CD4-positive, alpha-beta T cell treated with Interleukin-6 at 100 ng/mL for 8 hours (primary cell): ENCODE measurements around the gene C11orf87.

Experiments used
- DNase-seq: peaks from one replicate; pipeline ENCODE4 v3.0.0-alpha.2; 2020; ENCODE audit warnings: mixed read lengths, low spot score

C11orf87 gene

DNA sequence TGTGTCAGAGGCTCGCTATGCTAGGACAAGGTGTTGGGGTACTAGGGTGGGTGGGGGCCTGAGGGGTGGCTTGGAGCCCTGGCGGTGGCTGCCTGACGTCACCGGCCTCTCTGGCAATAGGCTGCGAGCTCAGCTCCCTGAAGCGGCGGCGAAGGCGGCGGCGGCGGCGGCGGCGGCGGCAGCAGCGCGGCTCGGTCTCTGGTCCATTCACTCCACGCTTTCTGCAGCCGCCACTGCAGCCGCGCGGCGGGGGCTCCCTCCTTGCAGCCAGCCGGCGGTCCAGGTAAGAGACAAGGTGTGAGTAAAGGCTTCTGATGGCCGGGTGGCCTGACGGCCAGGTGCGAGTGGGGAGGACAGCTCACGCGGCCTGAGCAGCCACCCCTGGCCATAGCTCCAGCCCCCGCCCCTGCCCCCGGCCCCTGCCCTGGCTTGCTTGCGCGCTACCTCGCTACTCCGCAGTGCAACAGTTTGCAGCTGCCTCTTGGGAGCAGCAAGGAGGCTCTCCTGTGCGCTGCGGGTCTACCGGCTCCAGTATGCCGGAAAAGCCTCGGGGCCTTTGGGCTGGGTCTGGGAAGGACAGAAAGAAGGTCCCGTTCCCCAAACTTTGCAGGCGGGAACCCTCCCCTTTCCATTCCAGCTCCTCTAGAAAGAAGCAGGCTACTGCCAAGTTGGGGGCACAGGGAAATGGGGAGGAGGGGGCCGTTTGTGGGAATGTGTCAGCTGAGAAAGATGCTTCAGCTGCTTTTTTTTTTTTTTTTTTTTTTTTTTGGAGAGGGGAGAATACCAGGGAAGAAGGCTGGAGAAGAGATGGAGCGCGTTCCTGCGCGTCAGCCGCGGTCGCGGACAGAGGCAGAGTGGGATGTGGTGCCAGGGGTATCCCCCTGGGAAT lies at the start of gene C11orf87:
TSS of gene C11orf87 (plus strand) at position 210 of the 889 bp plus-strand sequence. CDS start 1,444 bp downstream, outside the sequence.
- no peak for DNase-seq

DNA sequence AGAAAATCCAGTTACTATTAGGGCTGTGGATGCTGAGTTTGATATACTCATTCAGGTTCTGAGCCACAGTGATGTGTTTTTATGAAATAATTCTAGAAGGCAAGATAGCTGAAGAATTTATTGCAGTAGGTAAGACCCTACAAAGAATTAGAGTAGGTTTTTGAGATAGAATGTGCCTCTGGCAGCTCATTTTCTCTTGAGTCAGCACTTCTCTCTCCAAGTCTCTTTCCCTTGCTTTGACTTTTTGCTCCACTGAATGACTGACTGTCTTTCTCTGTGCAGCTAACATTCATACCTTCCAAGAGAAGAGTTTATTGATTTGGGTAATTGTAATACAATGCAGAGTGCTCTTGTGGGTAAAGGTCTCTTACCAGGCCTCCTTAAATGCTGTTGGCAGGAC lies 48.0 kb upstream of the C11orf87 start:
- DNase-seq: no peak

DNA sequence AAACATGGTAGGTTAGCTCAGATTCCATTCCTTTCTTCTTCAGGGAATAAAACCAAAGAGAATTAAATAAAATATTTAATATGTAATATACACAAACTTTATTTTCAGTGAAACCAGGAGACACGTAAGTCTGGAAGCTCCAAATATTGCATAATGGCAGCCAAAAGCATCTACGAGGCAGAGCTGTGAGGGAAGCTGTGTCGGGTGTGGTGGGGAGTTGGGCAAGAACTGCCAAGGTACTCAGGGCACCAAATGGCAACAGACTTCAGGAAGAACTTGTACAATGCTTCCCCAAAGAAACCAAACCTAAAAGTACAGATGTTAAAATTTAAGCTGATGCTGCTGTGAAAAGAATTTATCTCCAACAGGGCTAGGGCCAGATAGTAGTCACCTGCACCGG lies 47.5 kb upstream of the C11orf87 start:
- DNase-seq: no peak

DNA sequence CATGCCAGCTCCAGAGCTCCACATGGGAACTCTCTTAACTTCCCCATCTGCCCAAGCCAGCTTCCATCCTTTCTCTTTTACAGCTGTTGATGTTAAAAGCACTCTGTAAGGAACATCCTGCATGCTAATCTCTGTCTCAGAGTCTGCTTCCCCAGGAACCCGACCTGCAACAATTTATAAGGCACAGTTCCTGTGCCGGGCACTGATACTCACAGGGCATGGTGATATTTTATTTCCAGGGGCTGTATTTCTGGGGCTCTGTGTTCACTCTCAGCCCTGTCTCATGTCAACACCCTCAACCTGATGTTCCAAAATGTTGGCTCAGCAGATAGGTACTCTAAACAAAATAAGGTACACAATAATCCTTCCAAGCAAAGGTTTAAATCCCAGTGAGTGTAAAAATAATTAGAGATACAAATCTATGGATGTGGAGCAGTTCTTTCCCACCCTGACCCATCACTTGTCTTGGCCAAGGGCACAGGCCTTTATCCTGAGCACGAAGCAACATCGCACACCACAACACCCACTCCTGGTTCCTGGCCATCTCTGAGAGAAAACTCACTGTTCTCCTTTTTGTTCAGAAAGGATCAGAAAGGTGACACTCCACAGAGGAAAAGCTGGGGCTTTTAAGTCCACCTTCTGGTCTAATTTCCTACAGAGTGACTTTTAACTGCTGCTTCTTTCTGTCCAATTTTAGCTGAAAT lies 44.8 kb upstream of the C11orf87 start:
- no peak for DNase-seq

DNA sequence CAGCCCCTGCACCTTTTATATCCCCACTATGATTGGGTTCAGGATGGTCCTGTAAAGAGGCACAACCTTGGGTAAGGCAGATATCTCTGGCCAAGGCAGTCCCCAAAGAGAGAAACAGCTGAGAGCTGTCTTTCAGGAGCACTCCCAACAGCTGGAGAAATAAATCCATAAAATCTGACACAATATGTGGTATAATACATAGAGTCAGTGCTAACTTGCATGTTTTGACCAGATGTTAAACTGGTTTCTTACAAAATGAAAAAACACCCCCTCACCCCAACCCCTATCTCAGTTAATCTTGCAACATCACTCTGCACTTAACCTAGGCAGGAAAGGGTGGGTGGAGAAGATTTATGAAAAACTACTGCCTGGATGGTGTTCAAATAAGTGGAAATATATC lies 44.0 kb upstream of the C11orf87 start:
- no peak for DNase-seq

DNA sequence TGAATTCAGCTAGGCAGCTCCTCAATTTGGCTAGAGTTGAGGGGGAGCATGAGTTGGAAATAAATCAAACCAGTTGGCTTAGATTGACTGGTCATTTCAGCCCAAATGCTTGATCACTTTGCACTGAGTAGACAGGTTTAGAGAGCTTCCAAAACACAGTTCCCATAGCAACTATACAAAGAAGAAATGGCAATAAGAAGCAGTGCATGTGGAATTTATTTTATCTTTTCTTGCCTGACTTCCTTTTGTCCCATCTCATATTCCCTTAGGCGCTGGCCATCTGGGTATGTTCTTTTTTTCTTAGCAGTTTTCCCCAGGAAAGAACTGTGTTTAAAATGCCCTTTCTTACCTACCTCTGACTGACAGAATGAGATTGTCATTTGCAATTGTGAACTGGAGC lies 38.7 kb upstream of the C11orf87 start:
- DNase-seq: no peak

DNA sequence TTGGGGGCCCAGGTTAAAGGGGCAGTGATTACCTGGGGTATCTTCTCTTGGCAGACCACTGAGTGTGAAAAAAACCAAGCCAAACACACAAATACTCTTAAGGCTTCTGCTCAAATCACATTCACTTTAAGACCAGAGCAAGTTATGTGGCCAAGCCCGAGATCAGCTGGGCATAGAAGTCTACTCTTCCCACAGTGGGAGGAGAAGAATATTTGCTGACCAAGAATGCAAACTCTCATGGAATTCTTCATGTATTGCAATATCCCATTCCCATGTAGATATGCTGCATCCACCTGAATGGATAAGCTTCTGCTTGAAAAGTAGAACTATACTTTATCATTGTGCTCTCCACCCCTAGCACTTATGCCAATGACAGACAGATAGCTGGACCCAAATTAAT lies 37.1 kb upstream of the C11orf87 start:
- no peak for DNase-seq

DNA sequence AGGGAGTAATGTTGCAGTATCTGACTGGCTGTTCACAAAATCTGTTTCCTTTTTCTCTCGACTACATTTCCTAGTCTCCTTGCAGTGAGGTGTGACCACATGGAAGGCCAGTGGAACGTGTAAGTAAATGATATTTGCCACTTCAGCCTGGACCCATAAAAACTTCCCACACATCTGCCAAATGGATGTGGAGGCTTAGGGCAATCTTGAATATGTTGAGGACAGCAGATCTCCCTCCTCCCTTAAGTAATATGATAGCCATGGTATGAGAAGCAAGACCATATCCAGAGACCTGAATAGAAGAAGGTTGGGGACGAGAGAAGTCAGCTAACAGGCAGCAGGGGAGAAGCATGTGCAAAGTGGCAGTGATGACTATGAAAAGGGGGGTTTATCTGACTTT lies 33.0 kb upstream of the C11orf87 start:
- no peak for DNase-seq

DNA sequence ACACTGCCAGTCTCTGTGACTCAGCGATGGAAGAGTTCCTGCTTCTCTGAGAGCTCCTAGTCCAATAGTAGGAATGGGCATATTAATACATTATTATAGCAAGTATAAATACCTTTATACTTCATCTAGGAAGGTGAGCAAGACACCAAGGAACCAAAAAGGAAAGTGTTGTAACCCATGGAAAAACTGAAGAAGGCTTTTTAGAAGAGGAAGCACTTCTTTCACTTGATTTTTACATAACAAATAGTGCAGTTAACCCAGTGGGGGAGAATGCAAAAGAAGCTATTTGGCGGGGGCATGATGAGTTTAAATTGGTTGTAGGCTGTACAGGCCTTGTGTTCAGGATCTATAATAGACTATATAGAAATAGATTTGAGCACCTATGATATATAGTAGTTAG lies 31.2 kb upstream of the C11orf87 start:
- DNase-seq: no peak

DNA sequence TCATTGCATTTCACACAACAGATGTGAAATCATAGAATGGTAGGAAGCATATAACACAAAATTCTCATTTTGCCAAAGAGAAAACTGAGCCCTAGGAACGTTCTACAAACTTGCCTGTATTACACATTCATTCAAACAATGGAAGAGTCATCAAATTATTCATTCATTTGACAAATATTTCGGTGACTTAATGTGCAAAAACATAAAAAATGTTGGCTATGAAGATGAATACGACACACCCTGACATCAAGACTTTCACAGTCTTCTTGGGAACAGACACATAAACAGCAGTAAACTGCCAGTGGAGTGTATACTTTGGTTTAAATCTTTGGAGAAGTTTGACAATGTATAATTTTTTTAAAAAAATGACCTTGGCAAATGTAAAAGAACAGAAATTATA lies 20.4 kb upstream of the C11orf87 start:
- DNase-seq: no peak

DNA sequence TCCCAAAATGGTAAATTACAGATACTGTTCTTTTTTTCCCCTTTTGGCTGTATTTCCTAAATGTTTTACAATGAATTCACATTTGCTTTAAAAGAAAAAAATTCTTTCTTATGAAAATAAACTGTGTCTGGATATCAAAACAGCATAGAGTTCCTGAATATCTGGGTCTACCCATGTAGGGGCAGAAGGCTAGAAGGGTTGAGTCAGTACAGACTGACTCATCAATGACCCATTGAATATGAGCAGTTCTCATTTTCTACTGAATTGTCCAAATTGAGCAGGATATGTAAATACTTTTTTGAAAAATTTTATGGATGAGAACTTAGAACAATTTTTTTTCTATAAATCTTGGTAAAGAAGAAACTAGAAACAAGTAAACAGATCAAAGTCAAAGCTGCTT lies 16.3 kb upstream of the C11orf87 start:
- no peak for DNase-seq

DNA sequence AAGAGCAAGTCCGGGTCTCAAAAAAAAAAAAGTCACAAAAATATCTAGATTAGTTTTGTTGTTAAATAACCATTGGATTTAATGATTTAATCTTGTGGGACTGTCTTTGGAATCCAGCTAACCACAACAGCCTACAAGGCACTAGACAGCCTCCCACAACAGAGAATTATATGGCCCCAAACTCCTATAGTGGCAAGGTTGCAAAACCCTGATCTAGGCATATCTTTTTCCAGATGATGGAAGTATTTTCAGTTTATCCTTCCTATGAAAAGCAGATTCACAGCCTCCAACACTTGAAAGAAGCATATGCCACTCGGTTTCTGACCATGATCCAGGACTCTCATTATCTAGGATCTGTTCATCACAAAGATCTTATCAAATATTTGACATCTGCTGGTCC lies 5.4 kb upstream of the C11orf87 start:
- DNase-seq: no peak

DNA sequence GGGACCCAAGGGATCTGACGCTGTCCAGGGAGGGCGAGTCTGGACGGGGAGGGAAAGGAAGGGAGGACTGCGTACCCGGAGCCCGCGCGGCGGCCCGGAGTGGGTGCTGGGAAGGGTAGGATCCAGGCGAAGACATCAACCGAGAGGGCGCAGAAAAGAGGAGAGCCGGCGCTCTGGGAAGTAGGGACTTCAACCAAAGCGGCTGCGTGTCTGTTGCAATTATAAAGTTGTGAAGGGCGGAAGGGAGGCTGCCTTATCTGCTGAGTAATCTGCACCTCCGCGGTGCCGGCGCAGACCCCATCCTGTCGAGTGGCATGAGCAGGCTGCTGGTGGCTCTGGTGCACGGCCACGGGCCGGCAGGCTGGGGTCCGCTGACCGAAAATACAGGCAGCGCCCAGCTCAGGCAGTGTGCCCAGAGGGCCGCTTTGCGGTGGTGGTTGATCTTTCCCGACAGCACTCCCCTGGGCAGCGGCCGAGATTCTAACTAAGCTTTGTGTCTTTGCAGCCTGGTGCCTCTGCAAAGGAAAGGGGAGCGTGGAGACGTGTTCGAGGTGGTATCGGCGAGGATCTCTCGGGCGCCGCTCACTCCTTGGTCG lies 978 bp downstream of the C11orf87 start:
- no peak for DNase-seq

DNA sequence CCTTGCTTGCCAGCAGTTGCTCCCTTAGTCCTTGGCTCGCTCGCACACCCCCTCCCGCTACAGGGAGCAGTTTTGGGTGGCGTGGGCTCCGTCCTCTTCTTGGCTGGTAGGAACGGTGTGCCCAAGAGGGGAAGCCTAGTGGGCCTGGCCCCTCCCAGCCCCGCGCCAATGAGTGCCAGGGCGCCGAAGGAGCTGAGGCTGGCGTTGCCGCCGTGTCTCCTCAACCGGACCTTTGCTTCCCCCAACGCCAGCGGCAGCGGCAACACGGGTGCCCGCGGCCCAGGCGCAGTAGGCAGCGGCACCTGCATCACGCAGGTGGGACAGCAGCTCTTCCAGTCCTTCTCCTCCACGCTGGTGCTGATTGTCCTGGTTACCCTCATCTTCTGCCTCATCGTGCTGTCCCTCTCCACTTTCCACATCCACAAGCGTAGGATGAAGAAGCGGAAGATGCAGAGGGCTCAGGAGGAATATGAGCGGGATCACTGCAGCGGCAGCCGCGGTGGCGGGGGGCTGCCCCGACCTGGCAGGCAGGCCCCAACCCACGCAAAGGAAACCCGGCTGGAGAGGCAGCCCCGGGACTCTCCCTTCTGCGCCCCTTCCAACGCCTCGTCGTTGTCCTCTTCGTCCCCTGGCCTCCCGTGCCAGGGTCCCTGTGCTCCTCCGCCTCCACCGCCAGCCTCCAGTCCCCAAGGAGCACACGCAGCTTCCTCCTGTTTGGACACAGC lies 1.6 kb downstream of the C11orf87 start:
- no peak for DNase-seq

DNA sequence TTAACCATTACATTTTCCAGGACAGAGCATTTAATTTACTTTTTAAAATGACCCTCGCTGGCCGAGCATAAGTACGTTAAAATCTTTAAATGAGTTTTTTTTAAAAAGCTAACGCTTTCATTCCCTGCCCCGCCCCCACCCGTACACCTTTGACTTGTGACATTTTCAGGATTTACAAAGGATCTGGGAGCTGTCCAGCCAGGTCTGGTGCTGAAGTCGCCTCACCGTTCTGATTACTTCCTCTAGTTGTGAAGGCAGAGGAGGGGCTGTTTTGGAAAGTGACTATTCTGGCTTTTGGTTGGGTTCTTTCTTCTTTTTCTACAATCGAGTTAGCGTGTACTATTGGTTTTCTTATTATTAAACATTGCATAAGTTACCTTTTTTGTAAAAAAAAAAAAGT lies 2.9 kb downstream of the C11orf87 start:
- DNase-seq: no peak

DNA sequence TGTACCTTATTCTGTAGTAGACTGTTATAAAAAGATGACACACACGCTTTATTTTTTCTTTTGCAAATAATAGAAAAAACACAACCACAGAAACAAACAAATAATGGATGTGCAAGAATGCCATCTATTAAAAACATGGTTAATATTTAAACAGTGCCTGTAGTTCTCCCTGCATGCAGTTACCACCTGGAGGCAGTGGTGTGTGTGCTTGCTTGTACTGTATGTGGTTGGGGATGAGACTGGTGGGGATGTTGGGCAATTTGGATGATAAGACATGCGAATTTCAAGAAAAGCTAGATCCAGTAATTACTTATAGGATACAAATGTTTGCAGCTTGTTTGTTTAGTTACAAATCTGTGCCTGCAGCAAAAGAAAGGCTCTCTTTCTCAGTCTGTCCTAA lies 3.6 kb downstream of the C11orf87 start:
- no peak for DNase-seq

DNA sequence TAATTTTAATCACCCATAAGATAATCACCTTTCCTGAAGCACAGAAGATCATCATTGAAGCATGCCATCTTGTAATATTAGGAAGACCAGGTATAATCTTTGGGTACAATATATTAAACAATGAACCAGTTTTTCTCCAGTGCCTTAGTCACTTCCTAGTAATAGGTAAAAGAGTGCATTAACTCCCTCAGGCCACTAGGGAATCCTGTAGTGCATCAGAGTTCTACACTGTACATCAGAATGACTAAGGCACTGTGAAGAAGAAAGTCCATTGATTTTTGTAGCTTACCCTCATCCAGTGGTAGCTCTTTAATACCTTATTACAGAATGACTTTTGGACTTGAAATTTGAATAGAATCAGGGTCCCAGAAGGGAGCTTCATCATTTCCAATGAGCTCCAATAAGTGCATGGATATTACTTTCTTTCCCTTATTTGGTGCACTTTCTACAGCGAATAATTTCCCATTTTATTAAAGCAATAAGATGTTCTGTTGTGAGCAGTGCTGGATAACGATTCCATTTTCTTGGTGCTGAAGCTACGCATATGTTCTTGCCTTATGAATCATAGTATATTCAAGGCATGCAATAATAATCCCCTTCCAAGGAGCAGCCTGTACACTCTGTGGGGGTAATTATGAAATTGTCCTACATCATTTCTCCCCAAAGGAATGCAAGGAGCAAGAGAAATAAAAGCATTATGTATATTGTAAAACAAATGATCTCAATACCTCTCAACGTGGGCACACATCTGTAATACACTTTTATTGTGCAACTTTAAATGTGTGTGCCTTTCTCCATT lies 4.7 kb downstream of the C11orf87 start:
- DNase-seq: no peak

DNA sequence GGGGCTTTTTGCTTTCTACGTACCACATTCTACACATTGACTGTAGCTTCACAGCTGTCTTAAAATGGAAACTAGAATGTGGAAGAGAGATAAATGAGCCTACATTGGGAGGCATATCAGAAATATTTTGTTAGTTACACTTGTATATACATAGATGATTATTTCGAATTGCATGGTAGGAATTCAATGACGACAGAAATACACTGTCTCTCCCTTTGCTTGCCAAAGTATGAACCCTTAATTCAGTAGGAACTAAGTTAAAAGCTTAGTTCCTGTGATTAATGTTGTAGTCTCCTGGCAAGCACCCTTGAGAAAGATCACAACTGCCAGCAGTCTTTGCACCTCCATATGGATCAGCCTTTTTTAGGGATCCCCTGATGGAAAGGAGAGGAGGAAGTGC lies 10.1 kb downstream of the C11orf87 start:
- DNase-seq: no peak

DNA sequence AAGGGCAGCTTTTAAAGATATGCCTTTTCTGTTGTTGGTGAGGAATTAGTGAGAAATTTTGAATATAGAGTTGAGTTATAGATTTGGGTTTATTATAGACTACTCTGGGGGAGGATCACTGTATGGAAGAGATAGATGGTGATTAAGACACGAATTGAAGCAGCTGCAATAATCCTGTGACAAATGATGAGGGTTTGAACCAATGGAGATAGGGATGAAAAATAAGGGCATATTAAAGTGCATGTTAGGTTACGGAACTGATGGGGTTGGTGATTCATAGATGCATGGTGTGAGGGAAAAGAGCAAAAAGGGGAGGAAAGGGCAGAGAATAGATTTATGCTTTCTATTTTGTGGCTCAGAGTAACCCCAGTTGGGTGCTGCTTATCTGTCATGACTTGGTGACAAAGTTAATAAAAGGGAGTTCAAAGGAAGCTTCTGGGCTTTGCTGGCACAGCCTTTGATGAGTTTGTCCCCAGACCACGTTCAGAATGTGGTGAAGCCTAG lies 11.8 kb downstream of the C11orf87 start:
- DNase-seq: no peak

DNA sequence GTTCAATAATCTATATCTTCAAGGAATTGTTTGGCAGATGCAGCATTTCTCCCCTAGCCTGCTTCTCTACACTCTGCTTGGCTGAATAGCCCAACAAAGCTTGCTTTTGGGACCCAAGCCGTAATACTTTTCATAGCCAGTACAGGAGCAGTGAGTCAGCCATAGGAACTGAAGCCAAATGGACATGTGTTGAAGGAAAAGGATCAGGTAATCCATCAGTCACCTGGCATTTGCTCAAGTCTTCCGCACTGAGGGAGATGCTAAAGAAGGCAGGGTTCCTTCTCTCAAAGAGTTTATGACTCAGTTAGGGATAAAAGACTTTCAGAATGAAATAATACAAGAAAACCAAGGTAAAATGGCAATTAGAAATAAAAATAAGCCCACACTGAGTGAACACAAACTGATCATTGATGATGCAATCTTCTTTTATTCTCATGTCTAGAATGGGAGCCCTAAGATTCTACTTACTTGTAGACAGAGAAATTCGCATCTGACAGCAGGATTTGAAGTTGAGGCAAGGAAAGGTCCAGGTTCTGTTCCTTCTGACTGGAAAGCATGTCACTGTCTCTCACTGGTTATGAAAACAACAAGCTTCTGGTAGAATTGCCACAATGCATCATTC lies 13.2 kb downstream of the C11orf87 start:
- no peak for DNase-seq

DNA sequence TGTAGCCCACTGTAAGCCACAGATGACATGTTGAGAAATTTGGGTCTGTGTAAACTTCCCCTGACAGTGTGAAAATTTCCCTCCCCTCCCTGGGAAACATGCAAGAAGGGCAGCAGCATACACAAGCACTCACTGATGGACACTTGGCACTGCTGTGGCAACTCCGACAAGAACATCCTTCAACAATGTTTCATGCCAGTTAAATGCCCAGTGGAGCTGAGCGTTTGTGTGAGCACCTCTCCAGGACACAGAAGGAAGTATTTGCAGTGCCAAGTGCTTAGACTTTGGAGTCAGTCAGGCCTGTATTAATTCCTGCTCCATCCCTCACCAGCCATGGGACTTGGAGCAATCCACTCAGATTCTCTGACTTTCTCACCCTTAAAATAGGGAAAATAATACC lies 17.7 kb downstream of the C11orf87 start:
- DNase-seq: no peak
